Activated CD8-positive, alpha-beta memory T cell treated with anti-CD3 and anti-CD28 coated beads, Interleukin-2, amount 50 U/mL, for 48 hours (primary cell): ENCODE measurements around the gene RAPGEF6.
"Not testable (repeated sequence)": the region's sequence is repeated elsewhere in the genome, so short reads cannot be mapped to it uniquely, and the experiment has no call there.

Source experiments
- DNase-seq: peaks from one replicate; pipeline ENCODE4 v3.0.0-alpha.2; 2020

RAPGEF6 gene

DNA sequence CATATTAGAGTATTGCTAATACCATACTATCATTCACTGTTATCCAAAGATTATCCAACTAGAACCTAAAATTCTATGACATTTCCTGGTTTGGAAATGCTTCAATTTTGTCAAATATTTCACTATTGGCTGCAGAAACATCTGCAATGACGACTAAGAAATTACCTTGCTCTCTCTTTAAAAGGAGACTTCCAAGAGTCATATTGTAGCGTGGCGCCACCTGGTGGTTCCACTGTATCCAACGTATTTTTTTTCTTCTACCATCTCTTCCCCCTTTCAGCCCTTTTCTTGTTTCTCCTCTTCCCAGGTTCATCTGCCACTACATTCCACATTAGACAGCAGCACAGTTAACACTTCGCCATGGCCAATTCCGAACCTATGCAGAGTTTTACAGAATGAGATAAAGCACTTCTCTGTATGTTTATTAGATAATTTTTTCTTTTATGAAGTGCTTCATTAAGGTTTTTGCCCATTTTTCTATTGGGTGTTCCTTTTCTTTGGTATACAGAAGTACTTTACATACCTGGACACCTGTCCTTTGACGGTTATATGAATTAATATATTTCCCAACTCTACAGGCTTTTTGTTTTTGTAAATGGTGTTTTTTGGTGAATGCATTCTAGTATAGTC is 217.7 kb downstream of the RAPGEF6 start:
- DNase-seq: peak; percentile 92

DNA sequence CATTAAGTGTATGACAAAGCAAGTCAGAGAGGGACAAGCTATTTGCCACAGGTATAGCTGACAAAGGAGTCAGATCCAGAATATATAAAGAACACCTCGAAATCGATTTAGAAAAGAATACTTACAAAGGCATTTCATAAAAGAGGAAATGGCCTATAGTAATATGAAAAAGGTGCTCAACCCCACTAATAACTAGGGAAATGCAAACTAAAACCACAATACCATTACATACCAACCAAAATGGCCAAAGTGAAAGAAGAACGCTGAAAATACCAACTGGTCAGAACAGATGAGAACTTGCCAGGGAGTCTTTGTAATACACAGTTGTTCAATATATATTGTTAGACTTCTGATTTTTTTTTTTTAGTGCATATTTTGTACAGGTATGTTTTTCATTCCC is 218.3 kb downstream of the RAPGEF6 start:
- no peak for DNase-seq

DNA sequence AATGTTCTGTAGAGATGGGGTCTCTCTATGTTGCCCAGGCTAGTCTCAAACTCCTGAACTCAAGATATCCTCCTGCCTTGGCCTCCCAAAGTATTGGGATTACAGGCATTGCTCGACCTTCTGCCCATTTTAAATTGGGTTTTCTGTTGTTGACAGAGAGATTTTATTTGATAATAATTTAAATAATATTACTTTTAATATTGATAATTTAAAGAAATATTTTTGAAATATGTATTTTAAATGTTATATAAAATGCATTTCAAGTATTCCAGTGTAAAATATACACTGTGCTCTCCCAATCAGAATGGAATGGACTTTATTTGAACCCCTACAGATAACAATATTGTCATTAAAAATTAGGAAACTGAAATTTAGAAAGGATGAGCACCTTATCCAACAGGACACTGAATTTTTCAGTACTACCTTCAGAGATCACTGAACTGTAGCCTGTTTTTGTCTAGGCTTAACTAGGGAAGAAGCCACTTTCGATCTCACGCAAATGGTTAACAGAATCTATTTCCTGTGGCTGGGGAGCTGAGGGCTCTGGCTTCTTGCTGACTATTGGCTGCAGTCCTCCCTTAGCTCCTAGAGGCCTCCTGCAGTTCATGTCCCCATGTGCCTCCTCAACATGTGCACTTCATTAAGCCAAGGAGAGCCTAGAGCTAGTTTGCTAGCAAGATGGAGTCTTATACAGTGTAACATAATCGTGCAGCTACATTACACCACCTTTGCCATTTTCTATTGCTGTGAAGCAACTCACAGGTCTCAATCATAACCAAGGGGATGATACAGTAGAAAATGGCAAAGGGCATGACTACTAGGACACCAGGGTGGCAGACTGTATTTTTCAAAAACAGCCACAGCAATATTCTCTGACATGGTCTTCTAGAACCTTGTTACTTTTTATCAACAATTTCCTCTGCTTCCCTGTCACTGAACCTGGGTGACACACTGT is 221.1 kb downstream of the RAPGEF6 start:
- DNase-seq: no peak

DNA sequence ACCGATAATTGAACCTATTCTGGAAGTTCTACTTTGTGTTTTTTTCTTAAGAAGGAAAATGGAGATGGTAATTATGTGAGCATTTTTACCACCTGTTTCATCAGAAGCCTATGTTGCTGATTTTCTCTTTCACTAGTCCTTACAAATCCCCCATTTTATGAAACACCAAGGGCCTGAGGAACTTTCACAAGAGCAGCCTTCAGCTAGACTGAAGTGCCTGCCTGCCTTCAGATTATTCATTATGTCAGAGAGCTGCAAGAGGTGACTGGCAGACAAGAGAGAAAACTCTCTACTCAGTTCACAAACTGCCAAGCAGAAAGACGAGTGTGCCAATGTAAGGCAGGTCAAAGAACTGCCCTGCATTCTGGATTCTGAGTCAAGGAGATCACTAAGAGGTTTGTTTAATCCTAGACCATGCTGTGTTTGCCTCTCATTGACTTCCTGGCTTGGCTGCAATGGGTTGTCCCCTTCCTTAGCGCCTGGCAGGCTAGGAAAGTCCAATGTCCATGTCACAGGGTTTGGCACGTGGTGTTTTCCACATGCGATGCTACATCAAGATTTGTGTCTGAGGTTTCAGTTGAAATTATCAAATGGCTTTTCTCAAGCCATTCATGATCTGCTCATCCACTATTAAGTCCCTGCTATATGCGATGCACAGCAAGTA is 227.9 kb downstream of the RAPGEF6 start:
- DNase-seq: no peak

DNA sequence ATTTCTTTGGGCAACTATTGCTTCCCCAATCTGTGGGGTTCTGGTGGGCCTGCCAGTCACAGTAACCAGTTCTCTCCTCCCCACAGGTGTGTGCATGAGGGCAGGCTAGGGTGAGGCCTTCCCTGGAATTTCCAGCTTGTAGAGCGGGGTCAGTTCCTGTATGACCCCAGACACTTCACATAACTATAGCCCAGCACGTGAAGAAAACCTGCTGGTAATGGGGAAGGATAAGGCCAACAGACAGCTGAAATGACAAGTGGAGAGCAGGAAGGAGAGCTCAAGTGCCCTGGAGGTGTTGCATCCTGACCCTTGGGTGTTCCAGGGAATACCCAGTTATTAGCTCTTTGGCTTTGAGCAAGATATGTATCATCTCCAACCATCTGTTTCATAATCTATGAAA is 229.0 kb downstream of the RAPGEF6 start:
- no peak for DNase-seq

DNA sequence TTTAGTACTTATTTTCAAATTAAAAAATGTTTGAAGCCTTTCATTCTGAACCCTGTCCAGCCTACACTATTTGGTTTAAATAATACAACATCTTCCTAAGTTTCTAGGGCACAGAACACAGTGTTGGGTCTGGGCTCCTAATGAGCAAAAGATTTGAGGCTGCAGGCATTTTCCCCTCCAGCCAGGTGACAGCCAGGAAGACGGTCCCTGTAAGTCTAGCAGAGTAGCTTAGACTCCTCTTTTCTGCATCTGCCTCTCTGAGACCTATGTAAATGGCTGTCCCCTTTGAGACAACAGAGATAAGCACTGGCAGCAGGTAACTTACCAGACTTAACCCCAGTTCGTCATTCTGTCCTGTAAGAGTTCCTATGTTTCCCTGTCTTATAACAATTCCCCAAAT is 229.4 kb downstream of the RAPGEF6 start:
- no peak for DNase-seq

DNA sequence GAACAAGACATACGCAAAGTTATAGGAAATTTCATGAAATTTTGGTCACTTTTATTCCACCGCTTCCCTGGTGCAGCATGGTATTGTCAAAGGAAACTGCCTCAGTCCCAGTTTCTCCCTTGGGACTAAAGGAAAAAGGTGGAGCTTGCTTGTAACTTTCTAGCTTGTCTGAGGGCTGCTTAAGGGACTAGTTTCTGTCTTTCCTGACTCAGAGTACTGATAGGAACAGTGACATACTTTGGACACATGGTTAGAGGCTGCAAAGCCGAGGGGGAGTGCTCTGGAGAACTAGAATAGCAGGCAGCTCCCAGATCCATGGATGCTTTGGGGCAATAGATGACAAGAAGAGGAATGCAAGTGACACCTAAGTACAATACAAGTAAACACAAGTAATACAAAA is 234.4 kb downstream of the RAPGEF6 start:
- no peak for DNase-seq

DNA sequence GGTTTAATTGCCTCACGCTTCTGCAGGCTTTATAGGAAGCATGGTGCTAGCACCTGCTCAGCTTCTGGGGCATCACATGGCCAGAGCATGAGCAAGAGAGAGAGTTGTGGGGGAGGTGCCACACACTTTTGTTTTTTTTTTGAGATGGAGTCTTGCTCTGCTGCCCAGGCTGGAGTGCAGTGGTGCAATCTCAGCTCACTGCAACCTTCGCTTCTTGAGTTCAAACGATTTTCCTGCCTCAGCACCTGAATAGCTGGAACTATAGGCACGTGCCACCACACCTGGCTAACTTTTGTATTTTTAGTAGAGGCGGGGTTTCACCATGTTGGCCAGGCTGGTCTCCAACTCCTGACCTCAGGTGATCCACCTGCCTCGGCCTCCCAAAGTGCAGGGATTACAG is 236.0 kb downstream of the RAPGEF6 start:
- not testable (repeated sequence) for DNase-seq

DNA sequence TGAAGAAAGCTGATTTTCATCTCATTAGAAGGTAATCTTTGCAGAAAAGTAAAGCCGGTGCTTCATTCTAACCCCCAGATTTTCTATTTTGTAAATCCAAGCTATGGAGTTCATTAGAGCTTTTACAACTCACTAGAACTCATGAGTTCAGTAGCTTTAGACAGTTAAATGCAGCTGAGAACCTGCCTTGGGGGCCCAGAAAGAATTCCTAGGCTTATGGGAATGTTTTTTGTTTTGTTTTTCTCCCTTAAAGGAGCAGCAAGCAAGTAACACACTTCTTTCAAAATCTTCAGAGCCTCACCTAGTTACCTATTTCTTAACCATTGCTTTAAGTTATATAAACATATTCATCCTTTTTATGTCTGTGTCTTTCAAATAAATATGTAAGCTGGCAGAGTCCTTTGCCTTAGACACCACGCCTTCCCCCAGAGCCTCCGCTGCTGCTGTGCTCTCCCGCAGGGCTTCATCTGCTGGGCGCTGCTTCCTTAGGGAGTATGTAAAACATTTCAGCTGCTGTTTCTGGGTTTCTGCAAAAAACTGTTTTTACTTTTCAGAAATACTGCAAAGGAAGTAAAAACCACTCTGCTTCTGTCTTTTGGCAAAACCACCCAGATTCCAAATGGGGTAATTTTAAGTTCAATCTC is 238.3 kb downstream of the RAPGEF6 start:
- DNase-seq: no peak

DNA sequence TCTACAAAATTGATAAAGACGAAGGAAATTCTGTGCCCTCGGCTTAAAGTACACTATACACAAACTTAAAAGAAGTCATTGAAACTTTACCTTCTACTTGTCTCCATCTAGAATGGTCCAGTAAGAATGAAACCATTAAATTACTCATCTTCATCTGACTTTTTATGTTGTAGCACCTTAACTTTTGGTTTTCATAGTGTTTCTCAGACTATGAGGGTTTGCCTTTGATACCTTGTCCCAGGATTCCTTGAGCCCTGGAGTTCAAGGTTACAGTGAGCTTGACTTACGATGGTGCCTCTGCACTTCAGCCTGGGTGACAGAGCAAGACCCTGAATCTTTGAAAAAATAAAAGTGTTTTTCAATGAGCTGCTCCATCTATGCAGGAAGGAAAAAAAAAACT is 239.0 kb downstream of the RAPGEF6 start:
- DNase-seq: no peak

DNA sequence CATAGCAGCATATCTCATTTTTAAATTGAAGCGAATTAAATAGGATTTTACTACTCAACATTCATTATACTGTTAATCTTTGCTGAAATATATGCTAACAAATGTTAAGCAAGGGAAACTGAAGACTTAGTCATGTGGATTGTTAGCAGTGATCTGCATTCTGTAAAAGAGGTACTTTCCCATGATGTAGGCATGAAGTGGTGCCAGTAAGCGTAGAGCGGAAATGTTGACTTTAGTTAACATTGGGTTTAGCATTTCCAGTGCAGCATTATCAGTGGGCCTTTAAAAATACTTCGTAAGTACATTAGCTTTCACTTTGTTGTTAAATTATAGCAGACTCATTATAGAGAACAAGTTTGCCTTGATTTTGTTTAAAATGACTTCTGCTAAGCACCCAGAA is 240.9 kb downstream of the RAPGEF6 start:
- DNase-seq: no peak

DNA sequence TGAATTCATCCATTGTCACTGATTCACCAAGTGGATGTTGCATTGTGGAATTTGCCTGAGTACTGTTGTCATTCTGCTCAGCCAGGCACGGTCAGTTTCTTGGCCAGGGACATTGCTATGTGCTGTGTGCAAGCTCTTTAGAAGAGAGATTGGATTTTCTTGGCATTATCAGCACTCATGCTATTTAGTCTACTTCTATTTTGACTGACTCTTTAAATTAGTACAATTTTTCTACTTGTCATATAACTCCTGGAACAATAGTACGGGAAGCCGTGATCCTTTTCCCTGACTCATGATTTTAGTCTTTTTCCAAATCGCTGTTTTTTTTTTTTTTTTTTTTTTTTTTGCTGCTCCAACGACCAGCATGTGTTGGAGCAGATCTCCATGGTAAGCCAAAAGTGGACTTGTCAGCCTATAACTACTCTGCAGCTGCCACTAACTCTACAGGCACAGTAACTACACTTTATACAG is 241.5 kb downstream of the RAPGEF6 start:
- no peak for DNase-seq

DNA sequence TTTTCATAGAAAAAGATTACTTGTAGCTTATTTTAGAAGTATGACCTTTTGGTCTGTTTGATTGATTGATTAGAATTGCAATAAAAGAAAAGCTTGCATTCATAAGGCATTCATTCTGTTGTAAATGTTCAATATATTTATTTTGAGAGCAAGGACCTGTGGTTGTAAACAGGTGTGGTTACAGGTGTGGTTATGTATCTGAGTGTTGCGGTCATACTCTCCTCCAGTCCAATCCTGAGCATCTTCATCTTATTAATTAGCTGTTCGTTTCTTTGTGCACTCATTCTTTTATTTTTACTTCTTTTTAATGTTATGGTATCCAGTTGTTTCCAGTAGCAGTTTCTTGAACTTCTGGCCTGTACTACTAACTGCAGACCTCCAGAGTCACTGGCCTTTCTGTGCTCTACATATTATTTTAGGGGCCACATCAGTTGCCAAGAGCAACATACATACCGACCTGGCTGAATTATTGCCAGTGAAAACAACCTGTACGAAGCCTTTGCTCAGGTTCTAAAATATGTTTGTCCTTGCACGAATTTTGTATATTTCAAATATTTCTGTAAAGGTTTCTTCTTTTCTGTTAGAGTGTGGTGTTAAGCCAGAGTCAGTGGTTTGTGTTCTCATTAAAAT is 242.4 kb downstream of the RAPGEF6 start:
- DNase-seq: no peak

DNA sequence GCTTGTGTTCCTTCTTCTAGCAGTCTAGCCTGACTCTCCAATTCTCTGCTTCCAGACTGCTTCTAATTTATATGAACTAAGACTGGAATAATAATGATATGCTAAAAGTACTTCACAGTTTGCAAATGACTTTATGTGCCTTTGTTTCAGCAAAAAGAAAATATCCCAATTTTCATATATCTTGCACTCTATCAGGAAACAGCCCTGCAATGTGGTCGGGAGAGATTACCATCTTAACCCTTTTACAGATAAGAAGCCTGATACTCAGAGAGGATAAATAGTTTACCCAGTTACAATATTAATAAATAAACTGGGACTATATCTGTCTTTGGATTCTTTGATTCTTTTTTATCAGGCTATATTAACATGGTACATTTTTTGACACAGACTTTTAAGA is 245.2 kb downstream of the RAPGEF6 start:
- no peak for DNase-seq

DNA sequence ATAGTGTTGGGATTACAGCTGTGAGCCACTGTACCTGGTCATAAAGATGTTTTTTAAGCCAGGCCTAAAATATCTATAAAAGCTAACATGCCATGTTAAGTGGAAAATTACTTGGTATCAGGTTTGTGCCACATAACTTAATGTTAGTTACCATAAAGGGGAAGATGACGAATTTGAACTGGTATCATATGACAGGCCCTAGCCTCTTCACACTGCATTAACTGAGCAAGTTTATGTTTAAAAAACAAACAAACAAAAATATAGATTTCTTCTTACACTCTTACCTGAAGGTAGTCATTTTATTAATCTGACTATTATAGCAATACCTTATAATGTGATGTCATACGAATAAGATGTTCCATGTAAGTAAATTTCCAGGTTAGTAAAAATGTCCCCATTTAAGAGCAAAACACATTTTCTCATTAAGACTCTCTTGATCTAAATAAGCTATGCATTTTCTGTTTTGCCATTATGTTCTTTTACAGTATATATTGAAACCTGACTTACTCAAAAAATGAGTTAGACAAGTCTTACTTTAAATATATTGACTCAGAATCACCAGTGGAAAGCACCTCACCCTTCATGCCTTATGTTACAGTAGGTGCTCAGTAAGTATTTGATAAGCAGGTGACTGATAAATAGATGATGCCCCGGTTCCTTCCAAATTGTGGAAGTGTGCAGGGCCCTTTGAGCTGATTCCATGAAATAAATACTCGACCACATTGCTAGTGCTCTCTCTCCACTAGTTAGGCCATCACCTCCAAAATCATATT is 245.7 kb downstream of the RAPGEF6 start:
- no peak for DNase-seq

DNA sequence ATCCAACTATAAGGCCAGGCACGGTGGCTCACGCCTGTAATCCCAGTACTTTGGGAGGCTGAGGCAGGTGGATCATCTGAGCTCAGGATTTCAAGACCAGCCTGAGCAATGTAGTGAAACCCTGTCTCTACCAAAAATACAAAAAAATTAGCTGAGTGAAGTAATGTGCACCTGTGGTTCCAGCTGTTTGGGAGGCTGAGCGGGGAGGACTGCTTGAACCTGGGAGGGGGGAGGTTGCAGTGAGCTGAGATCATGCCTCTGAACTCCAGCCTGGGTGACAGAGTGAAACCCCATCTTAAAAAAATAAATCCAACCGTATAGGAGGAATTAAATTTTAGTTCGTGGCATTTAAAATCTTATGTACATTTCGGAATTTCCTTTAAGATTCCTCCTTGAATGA is 247.8 kb downstream of the RAPGEF6 start:
- no peak for DNase-seq

DNA sequence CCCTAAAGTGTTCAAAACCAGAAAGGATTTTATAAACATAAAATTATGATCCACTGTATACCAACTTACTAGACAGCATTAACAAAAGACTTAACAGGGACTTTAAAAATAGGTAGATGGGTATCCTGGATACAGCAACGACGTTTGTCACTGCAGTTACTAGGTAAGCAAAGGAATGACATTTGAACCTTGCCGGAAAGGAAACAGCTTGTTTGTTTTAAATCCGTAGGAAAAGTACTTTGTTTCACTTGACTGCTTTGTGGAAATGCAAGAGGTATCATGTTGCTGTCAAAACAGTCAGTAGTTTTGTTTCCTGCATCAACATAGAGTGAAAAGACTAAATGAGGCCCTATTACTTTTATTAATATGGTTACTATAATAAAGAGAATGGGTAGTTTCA is 248.2 kb downstream of the RAPGEF6 start:
- no peak for DNase-seq

DNA sequence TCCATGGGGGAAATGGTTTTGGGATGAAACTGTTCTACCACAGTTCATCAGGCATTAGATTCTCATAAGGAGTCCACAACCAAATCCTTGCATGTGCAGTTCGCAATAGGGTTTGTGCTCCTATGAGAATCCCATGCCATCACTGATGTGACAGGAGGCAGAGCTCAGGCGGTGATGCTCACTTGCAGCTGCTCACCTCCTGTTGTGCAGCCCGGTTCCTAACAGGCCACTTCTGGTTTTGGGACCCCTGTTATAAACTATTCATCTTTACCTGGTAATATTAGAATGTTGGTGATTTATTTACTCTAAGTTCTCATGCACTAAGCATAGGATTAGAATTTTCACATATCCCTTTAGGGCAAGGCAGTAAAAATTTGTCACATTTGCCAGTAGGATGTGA is 248.9 kb downstream of the RAPGEF6 start:
- no peak for DNase-seq

DNA sequence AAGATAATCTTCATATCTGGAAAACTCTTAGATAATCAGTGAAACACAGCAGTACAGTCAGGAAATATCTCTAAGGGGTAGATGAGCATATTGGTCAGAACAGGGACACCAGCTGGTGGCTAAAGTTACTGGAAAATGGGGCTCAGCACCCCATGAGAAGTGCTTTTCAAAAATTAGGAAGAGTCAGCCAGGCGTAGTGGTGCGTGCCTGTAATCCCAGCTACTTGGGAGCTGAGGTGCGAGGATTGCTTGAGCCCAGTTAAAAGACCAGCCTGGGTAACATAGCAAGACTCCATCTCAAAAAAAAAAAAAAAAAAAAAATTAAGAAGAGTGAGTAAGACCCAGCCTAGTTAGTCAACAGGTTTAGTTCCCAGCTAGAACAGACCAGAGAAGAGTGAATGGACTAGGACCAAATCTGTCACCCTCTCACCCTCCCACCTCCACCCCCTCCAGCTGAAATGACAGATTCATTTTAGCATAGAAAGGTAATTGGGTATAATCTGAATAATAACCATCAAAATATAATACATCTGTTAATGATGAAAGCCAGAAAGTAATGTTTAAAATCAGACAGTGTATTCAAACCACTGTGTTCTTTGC is 250.3 kb downstream of the RAPGEF6 start:
- no peak for DNase-seq

DNA sequence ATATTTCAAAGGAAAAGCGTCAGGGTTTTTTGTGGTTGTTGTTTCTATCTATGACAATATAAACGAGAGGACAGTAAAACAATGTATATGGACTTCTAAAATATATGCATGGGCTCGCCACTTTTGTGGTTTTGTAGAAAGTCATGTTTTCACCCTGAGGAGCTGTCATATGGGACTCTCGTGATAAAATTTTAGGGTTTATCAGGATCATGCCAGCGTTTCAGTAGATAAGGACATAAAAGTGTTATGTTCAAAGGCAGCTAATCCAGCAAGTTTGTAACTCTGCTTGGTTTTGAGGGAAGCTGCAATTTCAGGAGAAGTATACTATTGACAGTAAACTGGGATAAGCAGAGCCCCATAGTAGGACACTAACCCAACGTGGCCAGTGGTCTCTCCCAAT is 250.9 kb downstream of the RAPGEF6 start:
- DNase-seq: no peak
